Activated naive CD8-positive, alpha-beta T cell treated with anti-CD3 and anti-CD28 coated beads, Interleukin-2, amount 10 ng/mL, durations not matched to agents 7 days and 5 days (primary cell): ENCODE results near the gene PTPN22. TPM values are rescaled to one million over a fixed set of nuclear protein-coding genes. Genes with fewer than 3 reads are reported as not detected.

Experiments
- ATAC-seq: fragments of 150-1000 bp; cut with Tn5 transposase; one replicate; pipeline ENCODE4 v1.10.0; 2021; ENCODE audit warnings: low read depth, moderate library complexity
- POLR2A ChIA-PET: fragments of 350-600 bp; sonication (Branson Sonifier 250); formaldehyde crosslinking; loops from one replicate; lab custom pipeline; 2021; ENCODE audit warnings: antibody characterized with exemption; lab: Charles Lee
- DNase-seq: peaks from one replicate; pipeline ENCODE4 v3.0.0; 2021
- H3K27ac Mint-ChIP-seq: one replicate; pipeline ENCODE4 v1.8.0; 2022; ENCODE audit warnings: mild to moderate bottlenecking, mixed read lengths
- H3K27me3 Mint-ChIP-seq: one replicate; pipeline ENCODE4 v1.8.0; 2022; ENCODE audit warnings: mild to moderate bottlenecking, moderate library complexity, mixed read lengths
- H3K36me3 Mint-ChIP-seq: one replicate; pipeline ENCODE4 v1.8.0; 2021; ENCODE audit warnings: mild to moderate bottlenecking, mixed read lengths
- H3K4me1 Mint-ChIP-seq: one replicate; pipeline ENCODE4 v1.8.0; 2021; ENCODE audit warnings: mixed read lengths
- H3K4me3 Mint-ChIP-seq: one replicate; pipeline ENCODE4 v1.8.0; 2022; ENCODE audit warnings: mild to moderate bottlenecking, moderate library complexity, mixed read lengths
- H3K9me3 Mint-ChIP-seq: one replicate; pipeline ENCODE4 v1.8.0; 2021; ENCODE audit warnings: mixed read lengths
- total RNA-seq, 2 experiments: library from RNA; stranded (reverse); gene quantifications; one replicate each; pipeline ENCODE4 v1.2.3, GENCODE V29; 2021

The PTPN22 gene
- total RNA-seq, 2 experiments from 2014 or later = 74.1 to 82.9 TPM

DNA sequence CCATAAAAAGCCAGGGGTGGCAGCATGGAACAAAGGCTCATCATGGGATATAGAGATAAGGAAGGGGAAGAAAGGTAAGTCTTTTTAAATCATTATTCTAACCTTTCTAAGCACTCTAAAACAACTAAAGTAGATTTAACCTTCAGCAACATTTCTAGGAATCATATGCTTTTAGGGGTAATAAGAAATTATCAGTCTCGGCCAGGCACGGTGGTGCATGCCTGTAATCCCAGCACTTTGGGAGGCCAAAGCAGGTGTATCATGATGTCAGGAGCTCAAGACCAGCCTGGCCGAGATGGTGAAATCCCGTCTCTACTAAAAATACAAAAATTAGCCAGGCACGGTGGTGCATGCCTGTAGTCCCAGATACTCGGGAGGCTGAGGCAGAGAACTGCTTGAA is 92.0 kb downstream of the PTPN22 start:
- POLR2A ChIA-PET = no interaction called here

DNA sequence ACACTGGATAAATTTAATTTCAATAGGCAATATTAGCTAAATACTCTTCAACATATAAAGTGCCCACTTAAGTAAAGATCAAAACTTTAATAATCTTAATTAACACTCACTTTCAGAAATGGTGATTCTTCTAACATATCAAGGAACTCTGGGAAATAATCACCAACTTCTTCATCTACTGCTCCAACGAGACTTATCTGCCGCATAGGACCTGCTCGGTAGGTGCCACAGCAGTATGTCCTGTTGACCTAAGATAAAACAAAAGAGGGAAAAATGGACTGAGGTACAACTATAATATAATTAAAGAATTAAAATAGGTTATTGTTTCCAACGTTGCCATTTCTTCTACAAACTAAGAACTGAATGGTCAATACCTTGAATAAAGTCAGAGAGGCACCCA is 94.0 kb downstream of the PTPN22 start:
- Mint-ChIP-seq H3K4me1 (peaks cover 14% of the 10 kb centered on the region), H3K4me3 (no peak overlapping the region), H3K27me3 (no peaks in the 10 kb centered on the region), H3K9me3 (peaks cover 3% of the 10 kb centered on the region), H3K36me3 (peaks cover 34% of the 10 kb centered on the region), H3K27ac (no peak overlapping the region)
- POLR2A ChIA-PET = no interaction called here
- ATAC-seq (no peak), DNase-seq (no peak)

More for the DNA sequence above, 92.0 kb downstream of the PTPN22 start:
- peaks cover 27% of the 10 kb centered on the region for H3K4me1 Mint-ChIP-seq
- H3K9me3 Mint-ChIP-seq = peaks cover 3% of the 10 kb centered on the region
- peaks cover 28% of the 10 kb centered on the region for H3K36me3 Mint-ChIP-seq
- H3K27ac Mint-ChIP-seq = no peak overlapping the region
- no peak overlapping the region for H3K4me3 Mint-ChIP-seq
- no peaks in the 10 kb centered on the region for H3K27me3 Mint-ChIP-seq
- no peak for ATAC-seq
- DNase-seq = no peak

DNA sequence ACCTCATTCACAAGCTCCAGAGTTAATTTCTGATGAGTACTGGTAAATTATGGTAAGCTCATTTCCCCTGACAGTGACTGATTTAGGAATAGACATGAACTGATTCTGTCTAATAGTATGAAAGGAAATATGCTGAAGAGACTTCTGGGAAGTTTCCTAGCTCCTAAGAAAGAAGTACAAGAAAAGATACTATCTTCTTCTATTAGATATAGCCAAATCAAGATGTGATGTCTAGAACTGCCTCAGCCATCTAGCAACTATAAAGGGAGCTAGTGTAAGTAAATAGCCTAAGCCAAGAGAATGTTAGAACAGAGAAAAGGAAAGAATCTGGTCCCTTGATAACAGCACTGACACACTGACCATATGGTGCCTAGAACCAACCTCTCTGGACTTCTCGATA is 101.5 kb downstream of the PTPN22 start:
- peaks cover 34% of the 10 kb centered on the region for H3K36me3 Mint-ChIP-seq
- no peak overlapping the region for H3K27ac Mint-ChIP-seq
- DNase-seq = no peak
- H3K9me3 Mint-ChIP-seq = no peaks in the 10 kb centered on the region
- H3K4me1 Mint-ChIP-seq = peaks cover 22% of the 10 kb centered on the region
- POLR2A ChIA-PET = interaction anchor here (0.7 to 1.1 kb wide), 2 partner anchors 10 to 42 kb away, joined by 3 to 4 read pairs; partner anchors contain the start of gene RSBN1
- ATAC-seq = no peak
- H3K4me3 Mint-ChIP-seq = no peak overlapping the region
- no peaks in the 10 kb centered on the region for H3K27me3 Mint-ChIP-seq

DNA sequence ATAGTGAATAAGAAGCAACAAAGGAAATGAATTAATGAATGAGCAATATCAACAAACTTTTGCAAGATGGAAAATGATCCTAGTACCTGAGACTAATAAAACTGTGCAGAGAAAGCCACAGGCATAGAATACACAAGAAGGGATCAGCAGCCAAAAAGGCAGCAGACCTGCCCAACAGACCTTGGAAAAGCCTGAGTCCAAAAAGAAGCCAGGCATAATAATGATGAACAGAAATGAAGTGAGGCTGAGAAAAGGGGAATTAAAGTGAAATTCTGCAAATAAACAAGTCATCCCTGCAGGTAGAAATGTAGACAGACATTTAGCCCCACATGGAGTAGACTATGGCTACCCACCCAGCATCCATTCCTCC is 101.9 kb downstream of the PTPN22 start:
- ATAC-seq (no peak), DNase-seq (no peak)
- no peaks in the 10 kb centered on the region for H3K9me3 Mint-ChIP-seq
- peaks cover 37% of the 10 kb centered on the region for H3K36me3 Mint-ChIP-seq
- POLR2A ChIA-PET = interaction anchor here (0.7 kb wide), 1 partner anchor 10 kb away, joined by 3 read pairs; no protein-coding TSS in a partner anchor
- H3K4me1 Mint-ChIP-seq = peaks cover 22% of the 10 kb centered on the region
- no peaks in the 10 kb centered on the region for H3K27me3 Mint-ChIP-seq
- no peak overlapping the region for H3K4me3 Mint-ChIP-seq
- H3K27ac Mint-ChIP-seq = no peak overlapping the region

DNA sequence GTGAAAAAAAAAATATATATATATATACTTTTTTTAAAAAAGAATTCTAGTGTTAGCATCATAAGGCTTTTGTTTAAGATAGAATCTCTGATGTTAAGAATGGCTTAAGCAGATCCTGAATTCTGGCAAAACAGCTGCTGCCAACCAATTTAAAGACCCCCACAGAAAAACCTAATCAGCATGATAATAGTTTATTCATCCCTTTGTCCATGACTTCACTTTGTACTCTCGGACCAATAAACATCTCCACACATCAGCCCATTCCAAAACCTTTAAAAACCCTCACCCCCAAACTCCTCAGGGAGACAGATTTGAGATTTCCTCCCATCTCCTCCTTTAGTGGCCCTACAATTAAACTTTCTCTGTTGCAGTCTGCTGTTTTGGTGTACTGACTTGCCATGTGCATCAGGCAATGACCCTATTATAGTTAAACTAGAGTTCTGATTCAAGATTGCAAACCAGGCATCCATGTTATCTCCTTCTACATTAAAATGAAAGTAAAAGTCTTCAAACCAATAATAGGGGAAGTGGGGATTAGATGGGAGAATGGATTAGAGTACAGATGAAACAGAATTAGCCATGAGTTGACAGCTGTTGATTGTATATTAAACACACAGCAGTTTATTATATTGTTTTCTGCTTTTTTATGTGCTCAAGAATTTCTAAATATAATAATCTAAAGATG is 102.5 kb downstream of the PTPN22 start:
- POLR2A ChIA-PET = interaction anchor here (1.3 kb wide), 1 partner anchor 9 kb away, joined by 3 read pairs; no protein-coding TSS in a partner anchor
- H3K9me3 Mint-ChIP-seq = no peaks in the 10 kb centered on the region
- H3K27me3 Mint-ChIP-seq = no peaks in the 10 kb centered on the region
- peaks cover 37% of the 10 kb centered on the region for H3K36me3 Mint-ChIP-seq
- ATAC-seq (no peak), DNase-seq (no peak)
- no peak overlapping the region for H3K4me3 Mint-ChIP-seq
- H3K27ac Mint-ChIP-seq = peak overlapping the region; percentile 26
- H3K4me1 Mint-ChIP-seq = peaks cover 23% of the 10 kb centered on the region

DNA sequence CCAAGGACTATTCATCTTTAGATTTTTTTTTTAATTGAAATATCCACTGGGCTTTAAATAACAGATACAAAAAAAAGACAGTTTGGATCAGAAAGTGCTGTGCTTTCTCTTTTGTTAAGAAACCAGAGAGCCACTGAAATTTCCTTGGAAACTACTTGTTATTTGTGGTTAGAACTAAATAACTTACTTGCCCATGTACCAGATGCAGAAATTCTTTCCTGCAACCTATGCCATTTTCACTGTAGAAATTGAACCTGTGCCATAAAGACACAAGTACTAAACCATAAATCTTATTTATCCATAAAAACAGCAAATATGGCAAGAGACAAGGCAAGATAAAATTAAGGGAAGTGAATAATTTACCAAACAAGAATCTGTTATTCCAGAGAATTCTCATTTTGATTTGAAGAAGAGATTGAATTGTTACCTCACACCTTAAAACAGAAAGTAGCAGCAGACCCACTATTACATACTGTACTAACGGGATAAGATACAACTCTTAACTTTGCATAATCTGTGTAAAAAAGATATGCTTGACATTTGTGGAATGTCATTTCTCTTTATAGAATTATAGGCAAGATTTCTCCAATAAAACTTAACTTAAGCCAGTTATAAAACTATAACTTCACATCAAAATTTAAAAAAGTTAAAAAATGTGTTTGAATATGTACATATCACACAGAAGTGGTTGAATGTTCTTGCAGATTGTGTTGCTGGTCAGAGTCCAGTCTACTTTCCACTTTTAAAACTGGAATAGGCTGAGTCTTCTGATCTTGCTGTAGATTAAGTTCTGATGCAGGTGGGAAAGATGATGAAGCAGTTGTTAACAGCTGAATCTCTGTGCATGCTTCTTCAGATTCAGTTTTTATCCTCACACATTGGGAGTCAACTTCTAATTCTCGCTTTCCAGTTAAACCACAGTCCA is 105.9 kb downstream of the PTPN22 start:
- ATAC-seq = no peak
- peaks cover 24% of the 10 kb centered on the region for H3K36me3 Mint-ChIP-seq
- no peak overlapping the region for H3K4me3 Mint-ChIP-seq
- no peaks in the 10 kb centered on the region for H3K9me3 Mint-ChIP-seq
- H3K4me1 Mint-ChIP-seq = peaks cover 20% of the 10 kb centered on the region
- POLR2A ChIA-PET = no interaction called here
- H3K27ac Mint-ChIP-seq = no peak overlapping the region
- DNase-seq = no peak
- no peaks in the 10 kb centered on the region for H3K27me3 Mint-ChIP-seq

Other genes with a start within 250 kb of the PTPN22 start
- gene PHTF1, start 112.2 kb downstream of the PTPN22 start, total RNA-seq = 10 to 100 TPM; 19.2 to 22.6 TPM
- gene RSBN1, start 59.2 kb downstream of the PTPN22 start, total RNA-seq = 10 to 100 TPM; 32.7 to 37.0 TPM
- gene BCL2L15, start 15.9 kb upstream of the PTPN22 start, total RNA-seq = 1 to 10 TPM; 1.1 to 2.9 TPM
- gene AP4B1, start 33.1 kb upstream of the PTPN22 start, total RNA-seq = 10 to 100 TPM; 53.9 to 60.5 TPM
- gene DCLRE1B, start 33.6 kb upstream of the PTPN22 start, total RNA-seq = 10 to 100 TPM; 13.4 to 14.3 TPM
- gene HIPK1, start 57.6 kb upstream of the PTPN22 start, total RNA-seq = 10 to 100 TPM; 93.0 to 99.4 TPM
- under 1 TPM; 0.45 to 0.64 TPM for gene OLFML3, start 107.8 kb upstream of the PTPN22 start, total RNA-seq